Left ventricle myocardium inferior (tissue), 1 donor: ENCODE measurements around the gene LTK. TPM values are rescaled to one million over a fixed set of nuclear protein-coding genes. Genes with fewer than 3 reads are reported as not detected.

ENCODE experiments used
- total RNA-seq: library from RNA; stranded (reverse); fragmentation: NEBNext Ultra II Directional; extraction: Animal tissue kit (Norgen Biotek cat#: 25700); gene quantifications from one replicate; pipeline ENCODE4 v1.2.1, GENCODE V29; 2021
- donor health status: DM: no; HTN: yes; CAD: no; lungs with severe emphysema.

Gene LTK
- total RNA-seq, 1 donor from 2014 or later: 1.2 TPM

Other genes starting within 250 kb of the LTK start
- gene OIP5, start 181.2 kb downstream of the LTK start, total RNA-seq: 0.19 TPM
- 2.6 TPM for gene NUSAP1, start 180.9 kb downstream of the LTK start, total RNA-seq
- gene NDUFAF1, start 111.3 kb downstream of the LTK start, total RNA-seq: 61.2 TPM
- gene RTF1, start 96.7 kb downstream of the LTK start, total RNA-seq: 23.4 TPM
- 1.9 TPM for gene ITPKA, start 20.0 kb downstream of the LTK start, total RNA-seq
- 25.6 TPM for gene RPAP1, start 30.4 kb upstream of the LTK start, total RNA-seq
- gene TYRO3, start 45.4 kb upstream of the LTK start, total RNA-seq: 3.3 TPM
- 29.6 TPM for gene MGA, start 146.6 kb upstream of the LTK start, total RNA-seq